Natural killer cell (primary cell): ENCODE results near the gene COL15A1. TPM values are rescaled to one million over a fixed set of nuclear protein-coding genes. Genes with fewer than 3 reads are reported as not detected.

Source experiments
- ATAC-seq, 3 donors: fragments of 150-1000 bp in 2 of 3; fragments of 200-7000 bp in 1 of 3; cut with Tn5 transposase; 1 replicate in 1 of 3; 2 replicates in 2 of 3; pipeline ENCODE4 v1.10.0; 2021; ENCODE audit warnings: mild to moderate bottlenecking in 2 of 3, moderate library complexity in 2 of 3
- DNase-seq, 2 donors: peaks; one replicate each; pipeline versions ENCODE4 v3.0.0 to v3.0.0-alpha.2; 2013 to 2021; ENCODE audit warnings: mixed read lengths in 1 of 2
- H3K27ac ChIP-seq: one replicate; pipeline ENCODE4 v1.5.1; 2013; ENCODE audit warnings: mild to moderate bottlenecking, low read length
- H3K27me3 ChIP-seq: one replicate; pipeline ENCODE4 v1.6.1; 2013; ENCODE audit warnings: low read length; ENCODE audit not compliant: control insufficient read depth, insufficient read depth
- H3K36me3 ChIP-seq: one replicate; pipeline ENCODE4 v1.6.1; 2013; ENCODE audit warnings: low read length; ENCODE audit not compliant: control insufficient read depth, insufficient read depth
- H3K4me1 ChIP-seq: one replicate; pipeline ENCODE4 v1.6.1; 2013; ENCODE audit warnings: low read length; ENCODE audit not compliant: control insufficient read depth, insufficient read depth
- H3K4me3 ChIP-seq: one replicate; pipeline ENCODE4 v1.5.1; 2013; ENCODE audit warnings: low read length
- H3K9me3 ChIP-seq: one replicate; pipeline ENCODE4 v1.6.1; 2013; ENCODE audit warnings: low read length; ENCODE audit not compliant: control insufficient read depth, insufficient read depth
- H3K27ac Mint-ChIP-seq, 2 donors: one replicate each; pipeline ENCODE4 v1.8.0; 2022; ENCODE audit warnings: mild to moderate bottlenecking in 2 of 2, mixed read lengths in 2 of 2, moderate library complexity in 1 of 2
- H3K27me3 Mint-ChIP-seq, 2 donors: one replicate each; pipeline ENCODE4 v1.8.0; 2022; ENCODE audit warnings: low read depth in 2 of 2, mixed read lengths in 2 of 2
- H3K36me3 Mint-ChIP-seq: one replicate; pipeline ENCODE4 v1.8.0; 2022; ENCODE audit warnings: mixed read lengths
- H3K4me1 Mint-ChIP-seq, 2 donors: one replicate each; pipeline ENCODE4 v1.8.0; 2022; ENCODE audit warnings: mixed read lengths in 2 of 2
- H3K4me3 Mint-ChIP-seq: one replicate; pipeline ENCODE4 v1.8.0; 2022; ENCODE audit warnings: mild to moderate bottlenecking, moderate library complexity, mixed read lengths
- H3K9me3 Mint-ChIP-seq, 2 donors: one replicate each; pipeline ENCODE4 v1.8.0; 2022; ENCODE audit warnings: mixed read lengths in 2 of 2
- CTCF ChIP-seq: fragments of 200-600 bp; IDR thresholded peaks from one replicate; pipeline ENCODE4 v1.8.0; 2022; ENCODE audit warnings: antibody characterized with exemption
- WGBS: methylation state at CpG from one replicate; pipeline ENCODE4 v1.1.7; 2013; ENCODE audit warnings: missing lambda C conversion rate; ENCODE audit not compliant: insufficient coverage; 5-methylcytosine and 5-hydroxymethylcytosine counted together
- intact Hi-C: fragments of 100-400 bp; cut with micrococcal nuclease; formaldehyde crosslinking; loops from one replicate; pipeline ENCODE4 v1.14.2; 2022
- total RNA-seq, 4 donors: library from RNA; stranded (reverse); fragments of 120-200 nt in 1 of 4; gene quantifications; one replicate each; pipeline versions ENCODE4 v1.2.3 to v1.2.4, GENCODE V29; 2013 to 2022

The COL15A1 gene
- total RNA-seq, 3 donors from 2014 or later (not counting 1 experiment from before 2014, with no cell fraction given) = 0.18 to 0.82 (median 0.19) TPM

GRCh38 chr9:98902516-98902915, 41.2 kb upstream of the COL15A1 start:
- Mint-ChIP-seq H3K4me3 (no peak overlapping the region), H3K27me3 (peaks cover 17 to 18% of the 10 kb centered on the region in 2 donors)

GRCh38 chr9:98902925-98903324, 40.8 kb upstream of the COL15A1 start:
- H3K27ac ChIP-seq = no peak overlapping the region
- Mint-ChIP-seq H3K27me3 (peaks cover 17 to 18% of the 10 kb centered on the region in 2 donors), H3K4me3 (no peak overlapping the region), H3K4me1 (no peaks in the 10 kb centered on the region), H3K36me3 (no peaks in the 10 kb centered on the region), H3K9me3 (no peaks in the 10 kb centered on the region), H3K27ac (no peak overlapping the region)
- H3K4me1 ChIP-seq = no peaks in the 10 kb centered on the region
- no peak for ATAC-seq
- no peak for DNase-seq
- no peaks in the 10 kb centered on the region for H3K9me3 ChIP-seq
- no peak for TF ChIP-seq CTCF
- H3K27me3 ChIP-seq = no peaks in the 10 kb centered on the region
- H3K36me3 ChIP-seq = no peaks in the 10 kb centered on the region
- intact Hi-C loops = no loop called here
- H3K4me3 ChIP-seq = no peak overlapping the region
- 66% methylated on average over 5 of the region's 5 CpGs for WGBS

More at GRCh38 chr9:98902516-98902915, 41.2 kb upstream of the COL15A1 start:
- no peak for ATAC-seq
- Mint-ChIP-seq H3K9me3 (no peaks in the 10 kb centered on the region), H3K4me1 (no peaks in the 10 kb centered on the region), H3K36me3 (no peaks in the 10 kb centered on the region), H3K27ac (no peak overlapping the region)
- Histone ChIP-seq H3K27ac (no peak overlapping the region), H3K36me3 (no peaks in the 10 kb centered on the region), H3K4me1 (no peaks in the 10 kb centered on the region), H3K9me3 (no peaks in the 10 kb centered on the region), H3K27me3 (no peaks in the 10 kb centered on the region), H3K4me3 (no peak overlapping the region)
- intact Hi-C loops = no loop called here
- WGBS = 100% methylated on average over 1 of the region's 1 CpG
- TF ChIP-seq CTCF = no peak
- no peak for DNase-seq

- Histone ChIP-seq H3K9me3 (no peaks in the 10 kb centered on the region), H3K27ac (no peak overlapping the region), H3K36me3 (no peaks in the 10 kb centered on the region), H3K4me3 (no peak overlapping the region), H3K27me3 (no peaks in the 10 kb centered on the region), H3K4me1 (no peaks in the 10 kb centered on the region)
- H3K27ac Mint-ChIP-seq = no peak overlapping the region
- no peaks in the 10 kb centered on the region for H3K4me1 Mint-ChIP-seq
- no peaks in the 10 kb centered on the region for H3K36me3 Mint-ChIP-seq
- intact Hi-C loops = no loop called here
- H3K27me3 Mint-ChIP-seq = peaks cover 15 to 17% of the 10 kb centered on the region in 2 donors
- no peaks in the 10 kb centered on the region for H3K9me3 Mint-ChIP-seq
- TF ChIP-seq CTCF = no peak
- no peak for ATAC-seq
- WGBS = 92% methylated on average over 8 of the region's 8 CpGs
- DNase-seq = no peak
- no peak overlapping the region for H3K4me3 Mint-ChIP-seq
Observed at GRCh38 chr9:98903961-98904411, 39.7 kb upstream of the COL15A1 start.

- Histone ChIP-seq H3K9me3 (no peaks in the 10 kb centered on the region), H3K27ac (no peak overlapping the region), H3K36me3 (no peaks in the 10 kb centered on the region), H3K4me3 (no peak overlapping the region), H3K4me1 (no peaks in the 10 kb centered on the region), H3K27me3 (no peaks in the 10 kb centered on the region)
- Mint-ChIP-seq H3K27me3 (peaks cover 7 to 14% of the 10 kb centered on the region in 2 donors), H3K9me3 (no peaks in the 10 kb centered on the region), H3K4me1 (no peaks in the 10 kb centered on the region), H3K36me3 (no peaks in the 10 kb centered on the region), H3K4me3 (no peak overlapping the region), H3K27ac (no peak overlapping the region)
- TF ChIP-seq CTCF = no peak
- DNase-seq = no peak
- intact Hi-C loops = no loop called here
- WGBS = 70% methylated on average over 4 of the region's 4 CpGs
- ATAC-seq = no peak
Observed at GRCh38 chr9:98905015-98905414, 38.7 kb upstream of the COL15A1 start.
